ENCODE measurements around the gene ADO. TPM values are rescaled to one million over a fixed set of nuclear protein-coding genes. Genes with fewer than 3 reads are reported as not detected.
"Not testable (repeated sequence)": the region's sequence is repeated elsewhere in the genome, so short reads cannot be mapped to it uniquely, and the experiment has no call there.

Gene ADO
- total and polyA plus RNA-seq, 12 donors: 5.3 to 27.2 (median 23.7) TPM

GRCh38 chr10:62772186-62772974, 32.1 kb upstream of the ADO start:
- no peak for DNase-seq
- WGBS, 4 donors: 66 to 75% (median 70%) methylated on average over 7 of the region's 7 CpGs
- Histone ChIP-seq H3K27me3 (no peaks in the 10 kb centered on the region), H3K27ac (no peak overlapping the region), H3K9me3 (replicated peaks in 1 of 3) (no peaks in the 10 kb centered on the region), H3K4me3 (no peak overlapping the region), H3K4me1 (replicated peaks in 1 of 2) (no peaks in the 10 kb centered on the region), H3K36me3 (replicated peaks in 1 of 2) (no peaks in the 10 kb centered on the region)
- intact Hi-C loops (cut with DNase I): no loop called here
- TF ChIP-seq CTCF (IDR thresholded peaks at IDR 0.05) (no peak), POLR2A (IDR thresholded peaks at IDR 0.05) (no peak)

GRCh38 chr10:62778125-62778524, 26.4 kb upstream of the ADO start:
- Histone ChIP-seq H3K9me3 (replicated peaks in 1 of 3) (no peaks in the 10 kb centered on the region), H3K36me3 (replicated peaks in 1 of 2) (no peaks in the 10 kb centered on the region), H3K4me3 (no peak overlapping the region), H3K27ac (no peak overlapping the region), H3K27me3 (no peaks in the 10 kb centered on the region), H3K4me1 (replicated peaks in 1 of 2) (no peaks in the 10 kb centered on the region)
- 80 to 91% (median 85%) methylated on average over 2 of the region's 2 CpGs for WGBS, 4 donors
- TF ChIP-seq POLR2A (IDR thresholded peaks at IDR 0.05): no peak
- no peak for TF ChIP-seq CTCF (IDR thresholded peaks at IDR 0.05)
- no peak for DNase-seq
- intact Hi-C loops (cut with DNase I): no loop called here

GRCh38 chr10:62779487-62780248, 24.9 kb upstream of the ADO start:
- H3K36me3 ChIP-seq (replicated peaks in 1 of 2): no peaks in the 10 kb centered on the region
- H3K4me3 ChIP-seq: no peak overlapping the region
- no peak overlapping the region for H3K27ac ChIP-seq
- TF ChIP-seq CTCF (IDR thresholded peaks at IDR 0.05) (no peak), POLR2A (IDR thresholded peaks at IDR 0.05) (no peak)
- intact Hi-C loops (cut with DNase I): no loop called here
- WGBS, 4 donors: 79 to 85% (median 84%) methylated on average over 5 of the region's 5 CpGs
- H3K4me1 ChIP-seq (replicated peaks in 1 of 2): no peaks in the 10 kb centered on the region
- no peaks in the 10 kb centered on the region for H3K9me3 ChIP-seq (replicated peaks in 1 of 3)
- no peaks in the 10 kb centered on the region for H3K27me3 ChIP-seq
- DNase-seq: peak in 2 of 7 donors; percentile 11 to 18

GRCh38 chr10:62784537-62784936, 20.0 kb upstream of the ADO start:
- H3K4me3 ChIP-seq; H3K27me3 ChIP-seq; H3K9me3 ChIP-seq (replicated peaks in 1 of 3); H3K4me1 ChIP-seq (replicated peaks in 1 of 2); intact Hi-C loops (cut with DNase I); H3K27ac ChIP-seq; DNase-seq; H3K36me3 ChIP-seq (replicated peaks in 1 of 2): not testable (repeated sequence)
- 95 to 99% (median 96%) methylated on average over 3 of the region's 3 CpGs for WGBS, 4 donors

- H3K27ac ChIP-seq; H3K36me3 ChIP-seq (replicated peaks in 1 of 2); H3K27me3 ChIP-seq; H3K4me3 ChIP-seq; intact Hi-C loops (cut with DNase I); H3K4me1 ChIP-seq (replicated peaks in 1 of 2); DNase-seq; H3K9me3 ChIP-seq (replicated peaks in 1 of 3): not testable (repeated sequence)
- WGBS, 4 donors: 79 to 92% (median 85%) methylated on average over 2 of the region's 2 CpGs
Observed at GRCh38 chr10:62788285-62788684, 16.2 kb upstream of the ADO start.
